K562 (cell line): ENCODE results near the gene METTL3. TPM values are rescaled to one million over a fixed set of nuclear protein-coding genes. Genes with fewer than 3 reads are reported as not detected.

Experiments used
- CREB1 ChIP-seq, 2 experiments: sonication (generic) in 1 of 2; formaldehyde crosslinking in 1 of 2; IDR thresholded peaks; 2 replicates each; pipeline versions ENCODE4 v1.6.1 to v1.8.0; 2012 to 2022; ENCODE audit warnings: inconsistent platforms in 1 of 2, mild to moderate bottlenecking in 1 of 2, missing genetic modification reagents in 1 of 2, moderate library complexity in 1 of 2
- CREBBP ChIP-seq: IDR thresholded peaks from one replicate; pipeline ENCODE4 v1.6.1; 2012; ENCODE audit warnings: low read depth, mild to moderate bottlenecking, control low read depth, inconsistent platforms, low read length
- E2F3 ChIP-seq: fragments of 250-450 bp; sonication (Bioruptor Pico); IDR thresholded peaks from 2 replicates; pipeline ENCODE4 v1.4.0; 2020; ENCODE audit warnings: mild to moderate bottlenecking
- L3MBTL2 ChIP-seq: fragments of 450-650 bp; IDR thresholded peaks from 2 replicates; pipeline ENCODE4 v1.6.1; 2016; ENCODE audit warnings: mild to moderate bottlenecking, moderate library complexity
- TEAD4 ChIP-seq, 2 experiments: sonication (generic) in 1 of 2; formaldehyde crosslinking in 1 of 2; IDR thresholded peaks; 2 replicates each; pipeline versions ENCODE4 v1.6.1 to v1.8.0; 2012 to 2022; ENCODE audit warnings: borderline replicate concordance in 1 of 2, inconsistent platforms in 1 of 2, low read length in 1 of 2, mild to moderate bottlenecking in 1 of 2, missing genetic modification reagents in 1 of 2
- ZNF121 ChIP-seq: sonication (generic); formaldehyde crosslinking; conservative IDR thresholded peaks from 2 replicates; pipeline ENCODE4 v1.8.0; 2022; ENCODE audit warnings: missing genetic modification reagents
- polyA plus RNA-seq, 8 experiments: library from polyadenylated mRNA; depleted of rRNA in 4 of 8; stranded (reverse) in 5 of 8; unstranded in 3 of 8; fragments of >200 nt; fragmentation: Nextera tagmentation in 2 of 8; fragmentation: Illumina TruSeq in 1 of 8; extraction: Ambion mirVana in 2 of 8; extraction: Trizol in 1 of 8; gene quantifications; 2 replicates each; pipeline versions ENCODE4 v1.2.1 to v1.2.3, GENCODE V29; 2011 to 2014; ENCODE audit warnings: inconsistent platforms in 1 of 8, missing spikeins in 1 of 8
- total RNA-seq, 7 experiments: library from RNA; depleted of rRNA in 6 of 7; stranded (reverse); fragments of >200 nt in 6 of 7; fragmentation: Illumina TruSeq in 2 of 7; extraction: Trizol in 2 of 7; gene quantifications; 2 replicates each; pipeline versions ENCODE4 v1.2.1 to v1.2.3, GENCODE V29; 2011 to 2021; ENCODE audit warnings: low replicate concordance in 1 of 7
- TF ChIP-seq, protein P1 (sequence below): fragments of 450-650 bp; formaldehyde crosslinking; IDR thresholded peaks from 2 replicates; pipeline ENCODE4 v1.4.0; 2020; ENCODE audit warnings: mild to moderate bottlenecking, moderate library complexity
- TF ChIP-seq, protein P2 (sequence below): fragments of 200-800 bp; sonication (Bioruptor generic); IDR thresholded peaks from 2 replicates; pipeline ENCODE4 v1.6.1; 2017; ENCODE audit warnings: missing genetic modification characterization, missing compliant biosample characterization
- TF ChIP-seq, protein P3 (sequence below): fragments of 200-600 bp; sonication (generic); IDR thresholded peaks from one replicate; pipeline ENCODE4 v1.6.1; 2012; ENCODE audit warnings: mild to moderate bottlenecking, low read depth, low read length, inconsistent platforms
- TF ChIP-seq, protein P4 (sequence below), 2 experiments: IDR thresholded peaks; 2 replicates each; pipeline ENCODE4 v1.6.1; 2011; ENCODE audit warnings: borderline replicate concordance in 1 of 2, control low read depth in 1 of 2, low read depth in 1 of 2, low read length in 1 of 2, mild to moderate bottlenecking in 1 of 2, mixed read lengths in 1 of 2, moderate library complexity in 1 of 2; ENCODE audit not compliant: insufficient read depth in 1 of 2, insufficient read length in 1 of 2, poor library complexity in 1 of 2, severe bottlenecking in 1 of 2; ENCODE audit errors: extremely low read depth in 1 of 2

METTL3 gene
- total and polyA plus RNA-seq, 9 of the 15 experiments (the other 6 are each of a cell fraction or from before 2014, with no cell fraction given): 42.1 to 151 (median 65.7) TPM

DNA sequence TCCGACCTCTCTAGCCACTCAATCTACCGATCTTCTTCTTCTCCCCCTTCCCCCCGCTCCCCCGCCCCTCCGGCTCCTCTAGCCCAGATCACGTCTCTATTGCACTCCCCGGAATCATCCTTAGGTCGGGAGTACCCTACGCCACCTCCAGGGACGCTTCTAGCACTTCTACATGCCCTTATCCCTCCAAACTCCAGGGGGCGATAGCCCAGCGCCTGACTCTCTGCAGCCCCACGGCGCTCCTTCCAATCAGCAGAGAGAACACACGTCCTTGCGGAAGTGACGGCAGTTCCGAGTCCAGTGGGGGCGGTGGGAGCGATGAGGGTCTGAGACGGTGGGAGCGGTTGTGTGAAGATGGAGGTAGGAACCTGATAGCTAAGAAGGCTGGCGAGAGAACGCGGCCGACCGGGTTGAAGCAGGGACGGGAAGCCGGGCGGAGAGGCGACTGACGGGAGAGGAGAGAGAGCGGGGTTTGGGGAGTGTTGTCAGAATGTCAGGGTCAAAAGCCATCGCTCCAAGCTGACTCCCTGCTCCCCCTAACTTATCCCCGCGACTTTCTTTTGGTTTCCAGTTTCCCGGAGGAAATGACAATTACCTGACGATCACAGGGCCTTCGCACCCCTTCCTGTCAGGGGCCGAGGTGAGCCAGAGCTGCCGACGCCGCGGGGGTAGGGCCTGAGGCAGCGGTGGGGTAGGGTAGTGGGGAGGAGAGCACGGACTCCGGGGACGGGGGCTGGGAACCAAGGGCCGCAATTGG, 34.0 kb downstream of the METTL3 start, which contains the start of the genes RAB2B and TOX4 (continued):
- TF ChIP-seq, protein P1, sequence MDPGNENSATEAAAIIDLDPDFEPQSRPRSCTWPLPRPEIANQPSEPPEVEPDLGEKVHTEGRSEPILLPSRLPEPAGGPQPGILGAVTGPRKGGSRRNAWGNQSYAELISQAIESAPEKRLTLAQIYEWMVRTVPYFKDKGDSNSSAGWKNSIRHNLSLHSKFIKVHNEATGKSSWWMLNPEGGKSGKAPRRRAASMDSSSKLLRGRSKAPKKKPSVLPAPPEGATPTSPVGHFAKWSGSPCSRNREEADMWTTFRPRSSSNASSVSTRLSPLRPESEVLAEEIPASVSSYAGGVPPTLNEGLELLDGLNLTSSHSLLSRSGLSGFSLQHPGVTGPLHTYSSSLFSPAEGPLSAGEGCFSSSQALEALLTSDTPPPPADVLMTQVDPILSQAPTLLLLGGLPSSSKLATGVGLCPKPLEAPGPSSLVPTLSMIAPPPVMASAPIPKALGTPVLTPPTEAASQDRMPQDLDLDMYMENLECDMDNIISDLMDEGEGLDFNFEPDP (CRISPR knock-in tag): no peak
- TF ChIP-seq, protein P2, sequence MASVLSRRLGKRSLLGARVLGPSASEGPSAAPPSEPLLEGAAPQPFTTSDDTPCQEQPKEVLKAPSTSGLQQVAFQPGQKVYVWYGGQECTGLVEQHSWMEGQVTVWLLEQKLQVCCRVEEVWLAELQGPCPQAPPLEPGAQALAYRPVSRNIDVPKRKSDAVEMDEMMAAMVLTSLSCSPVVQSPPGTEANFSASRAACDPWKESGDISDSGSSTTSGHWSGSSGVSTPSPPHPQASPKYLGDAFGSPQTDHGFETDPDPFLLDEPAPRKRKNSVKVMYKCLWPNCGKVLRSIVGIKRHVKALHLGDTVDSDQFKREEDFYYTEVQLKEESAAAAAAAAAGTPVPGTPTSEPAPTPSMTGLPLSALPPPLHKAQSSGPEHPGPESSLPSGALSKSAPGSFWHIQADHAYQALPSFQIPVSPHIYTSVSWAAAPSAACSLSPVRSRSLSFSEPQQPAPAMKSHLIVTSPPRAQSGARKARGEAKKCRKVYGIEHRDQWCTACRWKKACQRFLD (CRISPR knock-in tag): no peak
- TF ChIP-seq TEAD4 (IDR thresholded peaks at IDR 0.05; ENCODE audit: low read length) (peak; percentile 37; the same call in 1 of the 2 replicates), TEAD4 (CRISPR knock-in tag; IDR thresholded peaks at IDR 0.05; ENCODE audit: borderline replicate concordance) (no peak), CREB1 (IDR thresholded peaks at IDR 0.05) (peak; percentile 75), CREB1 (CRISPR knock-in tag; IDR thresholded peaks at IDR 0.05) (peak; percentile 76), ZNF121 (CRISPR knock-in tag) (no peak), CREBBP (no peak), L3MBTL2 (no peak), E2F3 (CRISPR knock-in tag) (no peak)
- TF ChIP-seq, protein P3, sequence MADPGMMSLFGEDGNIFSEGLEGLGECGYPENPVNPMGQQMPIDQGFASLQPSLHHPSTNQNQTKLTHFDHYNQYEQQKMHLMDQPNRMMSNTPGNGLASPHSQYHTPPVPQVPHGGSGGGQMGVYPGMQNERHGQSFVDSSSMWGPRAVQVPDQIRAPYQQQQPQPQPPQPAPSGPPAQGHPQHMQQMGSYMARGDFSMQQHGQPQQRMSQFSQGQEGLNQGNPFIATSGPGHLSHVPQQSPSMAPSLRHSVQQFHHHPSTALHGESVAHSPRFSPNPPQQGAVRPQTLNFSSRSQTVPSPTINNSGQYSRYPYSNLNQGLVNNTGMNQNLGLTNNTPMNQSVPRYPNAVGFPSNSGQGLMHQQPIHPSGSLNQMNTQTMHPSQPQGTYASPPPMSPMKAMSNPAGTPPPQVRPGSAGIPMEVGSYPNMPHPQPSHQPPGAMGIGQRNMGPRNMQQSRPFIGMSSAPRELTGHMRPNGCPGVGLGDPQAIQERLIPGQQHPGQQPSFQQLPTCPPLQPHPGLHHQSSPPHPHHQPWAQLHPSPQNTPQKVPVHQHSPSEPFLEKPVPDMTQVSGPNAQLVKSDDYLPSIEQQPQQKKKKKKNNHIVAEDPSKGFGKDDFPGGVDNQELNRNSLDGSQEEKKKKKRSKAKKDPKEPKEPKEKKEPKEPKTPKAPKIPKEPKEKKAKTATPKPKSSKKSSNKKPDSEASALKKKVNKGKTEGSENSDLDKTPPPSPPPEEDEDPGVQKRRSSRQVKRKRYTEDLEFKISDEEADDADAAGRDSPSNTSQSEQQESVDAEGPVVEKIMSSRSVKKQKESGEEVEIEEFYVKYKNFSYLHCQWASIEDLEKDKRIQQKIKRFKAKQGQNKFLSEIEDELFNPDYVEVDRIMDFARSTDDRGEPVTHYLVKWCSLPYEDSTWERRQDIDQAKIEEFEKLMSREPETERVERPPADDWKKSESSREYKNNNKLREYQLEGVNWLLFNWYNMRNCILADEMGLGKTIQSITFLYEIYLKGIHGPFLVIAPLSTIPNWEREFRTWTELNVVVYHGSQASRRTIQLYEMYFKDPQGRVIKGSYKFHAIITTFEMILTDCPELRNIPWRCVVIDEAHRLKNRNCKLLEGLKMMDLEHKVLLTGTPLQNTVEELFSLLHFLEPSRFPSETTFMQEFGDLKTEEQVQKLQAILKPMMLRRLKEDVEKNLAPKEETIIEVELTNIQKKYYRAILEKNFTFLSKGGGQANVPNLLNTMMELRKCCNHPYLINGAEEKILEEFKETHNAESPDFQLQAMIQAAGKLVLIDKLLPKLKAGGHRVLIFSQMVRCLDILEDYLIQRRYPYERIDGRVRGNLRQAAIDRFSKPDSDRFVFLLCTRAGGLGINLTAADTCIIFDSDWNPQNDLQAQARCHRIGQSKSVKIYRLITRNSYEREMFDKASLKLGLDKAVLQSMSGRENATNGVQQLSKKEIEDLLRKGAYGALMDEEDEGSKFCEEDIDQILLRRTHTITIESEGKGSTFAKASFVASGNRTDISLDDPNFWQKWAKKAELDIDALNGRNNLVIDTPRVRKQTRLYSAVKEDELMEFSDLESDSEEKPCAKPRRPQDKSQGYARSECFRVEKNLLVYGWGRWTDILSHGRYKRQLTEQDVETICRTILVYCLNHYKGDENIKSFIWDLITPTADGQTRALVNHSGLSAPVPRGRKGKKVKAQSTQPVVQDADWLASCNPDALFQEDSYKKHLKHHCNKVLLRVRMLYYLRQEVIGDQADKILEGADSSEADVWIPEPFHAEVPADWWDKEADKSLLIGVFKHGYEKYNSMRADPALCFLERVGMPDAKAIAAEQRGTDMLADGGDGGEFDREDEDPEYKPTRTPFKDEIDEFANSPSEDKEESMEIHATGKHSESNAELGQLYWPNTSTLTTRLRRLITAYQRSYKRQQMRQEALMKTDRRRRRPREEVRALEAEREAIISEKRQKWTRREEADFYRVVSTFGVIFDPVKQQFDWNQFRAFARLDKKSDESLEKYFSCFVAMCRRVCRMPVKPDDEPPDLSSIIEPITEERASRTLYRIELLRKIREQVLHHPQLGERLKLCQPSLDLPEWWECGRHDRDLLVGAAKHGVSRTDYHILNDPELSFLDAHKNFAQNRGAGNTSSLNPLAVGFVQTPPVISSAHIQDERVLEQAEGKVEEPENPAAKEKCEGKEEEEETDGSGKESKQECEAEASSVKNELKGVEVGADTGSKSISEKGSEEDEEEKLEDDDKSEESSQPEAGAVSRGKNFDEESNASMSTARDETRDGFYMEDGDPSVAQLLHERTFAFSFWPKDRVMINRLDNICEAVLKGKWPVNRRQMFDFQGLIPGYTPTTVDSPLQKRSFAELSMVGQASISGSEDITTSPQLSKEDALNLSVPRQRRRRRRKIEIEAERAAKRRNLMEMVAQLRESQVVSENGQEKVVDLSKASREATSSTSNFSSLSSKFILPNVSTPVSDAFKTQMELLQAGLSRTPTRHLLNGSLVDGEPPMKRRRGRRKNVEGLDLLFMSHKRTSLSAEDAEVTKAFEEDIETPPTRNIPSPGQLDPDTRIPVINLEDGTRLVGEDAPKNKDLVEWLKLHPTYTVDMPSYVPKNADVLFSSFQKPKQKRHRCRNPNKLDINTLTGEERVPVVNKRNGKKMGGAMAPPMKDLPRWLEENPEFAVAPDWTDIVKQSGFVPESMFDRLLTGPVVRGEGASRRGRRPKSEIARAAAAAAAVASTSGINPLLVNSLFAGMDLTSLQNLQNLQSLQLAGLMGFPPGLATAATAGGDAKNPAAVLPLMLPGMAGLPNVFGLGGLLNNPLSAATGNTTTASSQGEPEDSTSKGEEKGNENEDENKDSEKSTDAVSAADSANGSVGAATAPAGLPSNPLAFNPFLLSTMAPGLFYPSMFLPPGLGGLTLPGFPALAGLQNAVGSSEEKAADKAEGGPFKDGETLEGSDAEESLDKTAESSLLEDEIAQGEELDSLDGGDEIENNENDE: no peak
- TF ChIP-seq, protein P4, sequence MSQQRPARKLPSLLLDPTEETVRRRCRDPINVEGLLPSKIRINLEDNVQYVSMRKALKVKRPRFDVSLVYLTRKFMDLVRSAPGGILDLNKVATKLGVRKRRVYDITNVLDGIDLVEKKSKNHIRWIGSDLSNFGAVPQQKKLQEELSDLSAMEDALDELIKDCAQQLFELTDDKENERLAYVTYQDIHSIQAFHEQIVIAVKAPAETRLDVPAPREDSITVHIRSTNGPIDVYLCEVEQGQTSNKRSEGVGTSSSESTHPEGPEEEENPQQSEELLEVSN (IDR thresholded peaks at IDR 0.05; ENCODE audit: borderline replicate concordance in 1 of 2, extremely low read depth in 1 of 2, insufficient read depth in 1 of 2, insufficient read length in 1 of 2, low read depth in 1 of 2, low read length in 1 of 2, poor library complexity in 1 of 2, severe bottlenecking in 1 of 2): no peak
